GM18511 (cell line): Measurements from ENCODE around the gene MCC.
"Not testable (repeated sequence)": the region's sequence is repeated elsewhere in the genome, so short reads cannot be mapped to it uniquely, and the experiment has no call there.

ENCODE experiments used
- ATAC-seq: cut with Tn5 transposase; IDR thresholded peaks from one replicate; pipeline ENCODE4 v1.9.1; 2021; ENCODE audit warnings: mild to moderate bottlenecking, moderate library complexity; ENCODE audit not compliant: unreplicated experiment

Gene MCC

DNA sequence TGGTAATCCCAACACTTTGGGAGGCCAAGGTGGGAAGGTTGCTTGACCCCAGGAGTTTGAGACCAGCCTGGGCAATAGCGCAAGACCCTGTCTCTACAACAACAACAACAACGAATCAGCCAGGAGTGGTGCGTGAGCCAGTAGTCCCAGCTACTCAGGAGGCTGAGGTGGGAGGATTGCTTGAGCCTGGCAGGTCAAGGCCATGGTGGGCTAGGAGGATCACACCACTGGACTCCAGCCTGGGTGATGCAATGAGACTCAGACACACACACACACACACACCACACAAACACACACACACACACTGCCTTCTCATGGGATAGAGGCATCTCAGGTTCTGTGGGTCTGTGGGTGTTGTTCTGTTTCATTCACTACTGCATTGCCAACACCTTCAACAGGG lies 396.6 kb downstream of the MCC start:
- ATAC-seq, result no peak

DNA sequence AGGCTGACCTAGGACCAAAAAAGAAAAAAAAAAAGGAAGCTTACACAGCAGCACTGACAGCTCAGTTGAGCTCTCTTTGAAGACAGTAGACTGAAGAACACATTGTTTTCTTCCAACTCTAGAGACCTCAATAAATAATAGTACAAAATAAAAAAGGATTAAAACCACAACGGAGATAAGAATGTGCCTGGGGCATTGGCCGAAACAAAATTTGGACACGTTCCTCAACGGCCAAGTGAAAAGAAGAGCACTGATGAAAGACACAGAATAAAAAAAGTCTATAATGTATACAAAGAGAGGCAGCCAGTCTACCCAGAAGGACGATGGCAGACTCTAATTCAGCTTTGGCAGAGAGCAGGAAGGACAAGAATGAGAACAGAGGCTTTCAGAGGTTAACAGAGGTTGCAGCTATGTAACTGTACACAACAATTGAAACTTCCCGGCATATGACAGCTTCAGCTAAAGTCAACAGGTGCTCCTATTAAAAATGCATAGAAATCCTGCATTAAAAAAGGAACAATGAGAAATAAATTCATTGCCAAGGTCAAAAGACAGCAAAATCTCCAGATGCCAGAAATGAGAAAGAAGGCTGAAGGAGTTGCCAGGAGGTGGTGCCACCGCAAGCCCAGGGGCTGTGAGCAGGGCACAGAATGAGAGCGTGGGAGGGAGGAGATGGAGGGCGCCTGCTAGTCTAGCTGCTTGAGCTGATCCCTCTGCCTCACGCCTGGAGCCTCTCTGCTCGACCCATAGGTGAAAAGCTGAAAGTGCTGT lies 397.7 kb downstream of the MCC start:
- ATAC-seq, result no peak

GRCh38 chr5:113089653-113090335 lies 398.5 kb downstream of the MCC start:
- no peak for ATAC-seq

DNA sequence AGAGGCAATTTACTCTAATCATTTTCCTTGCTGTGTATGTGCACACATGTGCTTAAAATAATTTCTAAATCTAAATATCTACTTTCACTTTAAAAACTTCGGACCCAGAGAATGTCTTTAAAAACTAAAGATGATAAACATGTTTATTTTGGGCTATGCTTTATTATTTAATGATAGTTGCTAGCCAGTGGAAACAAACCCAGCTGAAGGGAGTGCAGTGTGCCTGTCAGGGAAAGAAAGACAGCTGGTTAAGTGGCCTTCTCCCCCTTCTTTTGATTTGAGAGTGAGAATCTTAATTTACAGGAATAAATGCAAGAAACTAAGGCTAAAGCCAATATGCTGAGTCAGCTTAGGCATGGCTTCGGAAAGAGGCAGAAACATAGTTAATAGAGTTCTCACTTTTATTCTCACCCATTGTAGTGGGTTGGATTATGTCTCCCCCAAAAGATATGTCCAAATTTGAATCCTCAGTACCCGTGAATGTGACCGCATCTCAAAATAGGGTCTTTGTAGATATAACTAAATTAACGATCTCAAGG lies 400.2 kb downstream of the MCC start:
- no peak for ATAC-seq

- ATAC-seq, result no peak
Observed at GRCh38 chr5:113085880-113086409, 402.3 kb downstream of the MCC start.

DNA sequence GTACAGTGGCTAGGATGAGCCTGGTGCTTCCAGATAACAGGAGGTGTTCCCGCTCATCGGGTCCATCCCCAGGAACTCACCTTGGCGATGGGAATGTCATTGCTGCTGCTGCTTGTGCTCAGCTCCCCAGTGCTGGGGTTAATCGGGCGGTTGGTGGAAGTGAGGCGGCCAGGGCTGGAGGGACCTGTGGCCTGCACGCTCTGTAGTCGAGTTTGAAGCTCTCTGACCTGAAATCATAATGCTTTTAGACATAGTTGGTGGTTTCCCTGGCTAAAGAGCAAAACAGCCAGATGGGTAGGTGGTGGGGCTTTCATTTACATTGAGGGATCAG lies 403.2 kb downstream of the MCC start:
- no peak for ATAC-seq

DNA sequence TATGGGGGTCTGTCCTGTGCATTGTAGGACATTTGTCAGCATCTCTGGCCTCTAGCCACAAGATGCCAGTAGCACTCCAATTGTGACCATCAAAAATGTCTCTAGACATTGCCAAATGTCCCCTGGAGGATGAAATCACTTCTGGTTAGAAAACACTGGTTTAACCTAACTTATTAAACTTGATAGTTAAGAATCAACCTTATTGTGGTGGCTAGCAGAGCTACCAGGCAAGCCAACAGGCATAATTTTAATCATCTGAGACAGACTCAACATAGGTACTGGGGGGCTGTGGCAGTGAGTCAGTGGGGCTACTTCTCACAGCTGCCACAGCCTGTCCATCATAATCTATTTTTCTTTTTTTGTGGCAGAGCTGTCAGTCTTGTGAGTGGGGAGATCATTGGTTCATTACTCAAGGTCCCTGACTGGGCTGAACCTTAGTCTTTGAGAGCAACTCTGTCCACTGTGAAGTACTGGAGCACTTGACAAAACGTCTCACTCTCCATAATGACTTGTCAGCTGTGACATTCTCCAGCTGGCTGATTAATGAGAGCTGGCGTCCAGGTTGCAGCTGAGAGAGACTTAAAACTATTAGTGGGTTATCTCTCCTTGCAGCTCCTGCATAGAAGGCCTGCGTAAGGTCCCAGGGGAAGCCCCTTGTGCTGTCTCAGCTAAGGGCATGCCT lies 403.7 kb downstream of the MCC start:
- no peak for ATAC-seq

GRCh38 chr5:113083481-113083880 lies 404.8 kb downstream of the MCC start:
- no peak for ATAC-seq

DNA sequence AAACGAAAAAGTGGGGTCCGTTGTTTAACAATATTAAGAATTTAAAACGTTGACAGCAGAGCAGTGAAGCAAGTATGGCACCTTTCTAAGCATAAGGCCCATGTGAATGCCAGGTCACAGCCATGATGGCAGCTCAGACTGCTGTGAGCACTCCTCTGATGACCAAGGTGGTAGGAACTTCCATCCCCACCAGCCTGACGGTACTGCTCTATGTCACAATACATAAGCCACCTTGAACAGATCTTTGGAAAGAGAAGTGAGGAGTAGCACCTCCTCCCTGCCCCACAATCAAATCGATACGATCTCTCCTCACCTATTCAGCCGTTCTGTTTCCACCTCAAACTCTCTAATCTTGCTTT lies 405.7 kb downstream of the MCC start:
- no peak for ATAC-seq

GRCh38 chr5:113081881-113082546 lies 406.2 kb downstream of the MCC start:
- ATAC-seq, result no peak

GRCh38 chr5:113081091-113081839 lies 407.0 kb downstream of the MCC start:
- ATAC-seq, result no peak

- ATAC-seq, result not testable (repeated sequence)
Observed at GRCh38 chr5:113076649-113077048, 411.6 kb downstream of the MCC start.

DNA sequence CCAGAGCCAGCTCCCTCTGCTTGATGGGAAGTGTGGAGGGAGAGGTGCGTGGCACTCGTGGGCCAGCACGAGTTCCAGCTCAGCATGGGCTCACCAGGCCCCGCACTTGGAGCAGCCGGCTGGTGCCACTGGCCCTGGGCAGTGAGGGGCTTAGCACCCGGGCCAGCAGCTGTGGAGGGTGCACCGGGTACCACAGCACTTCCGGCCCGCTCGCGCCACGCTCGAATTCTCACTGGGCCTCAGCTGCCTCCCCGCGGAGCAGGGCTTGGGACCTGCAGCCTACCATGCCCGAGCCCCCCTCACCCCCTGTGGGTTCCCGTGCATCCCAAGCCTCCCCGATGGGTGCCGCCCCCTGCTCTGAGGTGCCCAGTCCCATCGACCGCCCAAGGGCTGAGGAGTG lies 413.2 kb downstream of the MCC start:
- no peak for ATAC-seq

DNA sequence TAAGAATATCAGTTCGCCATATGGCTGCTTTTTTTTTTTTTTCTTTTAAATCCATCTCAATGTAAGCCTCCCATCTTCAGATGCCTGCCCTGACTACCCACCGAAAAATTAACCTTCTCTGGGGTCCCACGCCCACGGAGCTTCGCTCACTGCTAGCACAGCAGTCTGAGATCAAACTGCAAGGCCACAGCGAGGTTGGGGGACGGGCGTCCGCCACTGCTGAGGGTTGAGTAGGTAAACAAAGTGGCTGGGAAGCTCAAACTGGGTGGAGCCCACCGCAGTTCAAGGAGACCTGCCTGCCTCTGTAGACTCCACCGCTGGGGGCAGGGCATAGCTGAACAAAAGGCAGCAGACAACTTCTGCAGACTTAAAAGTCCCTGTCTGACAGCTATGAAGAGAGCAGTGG lies 414.6 kb downstream of the MCC start:
- not testable (repeated sequence) for ATAC-seq

- no peak for ATAC-seq
Observed at GRCh38 chr5:113071401-113071800, 416.9 kb downstream of the MCC start.

GRCh38 chr5:113070901-113071300 lies 417.4 kb downstream of the MCC start:
- ATAC-seq, result no peak

DNA sequence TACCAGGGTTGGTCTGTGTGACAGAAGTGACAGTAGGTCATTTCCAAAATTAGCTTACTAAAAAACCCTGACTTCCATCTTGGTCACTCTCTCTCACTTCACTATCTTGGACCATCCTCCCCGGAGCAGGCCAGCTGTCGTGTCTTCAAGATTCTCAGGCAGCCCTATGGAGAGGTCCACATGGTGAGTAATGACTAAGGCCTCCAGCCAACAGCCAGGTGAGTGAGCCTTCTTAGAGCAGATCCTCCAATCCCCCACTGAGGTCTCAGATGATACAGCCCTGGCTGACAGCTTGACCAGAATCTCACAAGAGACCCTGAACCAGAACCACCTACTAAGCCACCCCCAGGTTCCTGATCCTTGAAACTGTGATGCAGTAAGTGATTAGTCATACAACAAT lies 419.7 kb downstream of the MCC start:
- ATAC-seq, result no peak

DNA sequence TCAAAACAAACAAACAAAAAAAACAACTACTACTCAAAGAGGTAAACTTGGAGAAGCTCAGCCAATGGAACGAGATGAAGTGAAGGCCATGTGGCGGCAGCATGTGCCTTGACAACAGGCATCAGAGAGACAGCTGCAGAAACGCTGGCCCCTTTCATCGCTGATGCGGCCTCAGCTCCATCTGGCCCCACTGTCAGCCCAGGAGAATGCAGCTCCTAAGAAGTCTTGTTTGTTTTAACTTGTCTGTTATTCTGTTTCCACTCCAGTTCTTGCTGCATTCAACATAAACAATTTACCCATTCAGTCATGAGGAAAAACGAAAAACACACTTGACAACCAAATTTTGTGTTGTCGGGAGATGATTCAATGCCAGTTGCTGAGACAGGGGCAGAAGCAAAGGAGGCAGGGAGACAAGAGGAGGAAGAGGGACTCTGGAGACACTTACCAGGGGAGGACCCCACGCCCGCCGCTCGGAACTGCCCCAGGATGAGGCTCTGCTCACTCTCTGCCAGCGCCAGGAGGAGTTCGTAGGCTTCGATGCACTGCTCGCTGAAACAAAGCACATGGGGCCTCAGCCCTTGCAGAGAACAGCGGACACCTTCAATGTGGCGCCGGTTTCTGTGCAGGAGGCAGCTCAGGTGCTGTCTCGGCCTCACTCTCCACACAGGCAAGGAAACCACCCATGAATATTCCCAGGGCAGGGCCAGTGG lies 420.5 kb downstream of the MCC start:
- ATAC-seq, result no peak

DNA sequence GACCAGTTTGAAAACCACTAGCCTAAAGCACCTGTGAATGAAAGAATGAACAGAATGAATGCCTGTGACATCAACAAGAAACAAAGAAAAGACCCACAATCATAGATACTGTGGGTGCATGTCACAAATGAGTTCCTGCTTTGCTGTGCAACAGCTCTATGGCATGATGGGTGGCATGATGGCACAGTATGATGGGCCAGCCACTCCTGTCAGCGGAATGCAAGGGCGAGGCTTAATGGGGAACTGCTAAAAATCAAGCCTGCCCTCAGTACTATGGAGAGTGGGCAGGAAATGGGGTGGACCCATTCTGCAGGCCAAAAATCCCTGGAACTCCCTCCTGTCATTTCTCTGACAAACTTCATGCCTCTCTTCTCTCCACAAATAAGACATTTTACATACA lies 422.6 kb downstream of the MCC start:
- no peak for ATAC-seq

GRCh38 chr5:113064806-113065205 lies 423.4 kb downstream of the MCC start:
- ATAC-seq, result no peak
